ENCODE results near the gene PRRT1B.

PRRT1B gene

DNA sequence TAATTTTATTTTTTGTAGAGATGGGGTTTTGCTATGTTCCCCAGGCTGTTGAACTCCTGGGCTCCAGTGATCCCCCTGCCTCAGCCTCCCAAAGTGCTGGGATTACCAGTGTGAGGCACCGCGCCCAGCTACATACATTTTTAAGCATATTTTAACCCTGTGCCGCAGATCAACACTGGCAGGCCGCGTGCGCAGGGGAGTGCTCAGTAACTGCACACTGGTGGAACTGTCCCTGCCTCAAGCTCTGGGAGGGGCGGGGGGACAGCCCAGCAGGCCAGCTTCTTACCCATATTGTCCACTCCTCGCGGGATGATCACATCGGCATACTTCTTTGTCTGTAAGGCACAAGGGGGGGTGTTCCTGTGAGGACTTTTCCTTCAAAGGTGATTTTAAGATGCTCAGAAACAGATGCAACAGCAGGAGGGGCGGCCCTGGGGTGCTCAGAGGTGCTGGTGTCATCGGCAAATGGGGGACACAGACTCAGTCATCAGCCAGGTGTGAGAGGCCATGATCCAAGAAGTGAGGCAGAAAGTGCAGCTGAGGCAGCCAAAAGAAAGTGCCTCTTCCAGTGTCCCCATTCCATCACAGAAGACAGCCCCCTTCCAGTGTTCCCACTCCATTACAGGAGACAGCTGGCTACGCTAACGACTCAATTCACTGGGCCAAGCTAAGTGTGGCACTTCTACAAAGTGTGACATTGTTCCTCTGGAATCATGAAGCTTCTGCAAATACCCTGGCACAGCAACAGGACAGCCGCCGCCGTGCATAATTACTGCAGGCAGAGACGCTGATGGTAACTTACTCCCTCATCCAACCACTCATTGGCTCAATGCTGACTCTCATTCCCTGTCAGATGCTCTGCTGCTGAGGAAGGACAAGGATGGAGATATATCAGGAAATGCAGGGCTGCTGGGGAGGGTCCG, 19.4 kb upstream of the PRRT1B start:
- no peak overlapping the region for H3K4me3 ChIP-seq
- DNase-seq (ENCODE audit: low read depth, low spot score), result no peak
- no peak overlapping the region for H3K27ac ChIP-seq
- H3K9ac ChIP-seq (ENCODE audit: insufficient read length), result no peak overlapping the region
- H3K36me3 ChIP-seq (ENCODE audit: insufficient read depth, low read length), result peaks cover 50% of the 10 kb centered on the region
- H3K9me3 ChIP-seq (ENCODE audit: low read depth, low read length), result no peaks in the 10 kb centered on the region
- TF ChIP-seq EZH2 (IDR thresholded peaks at IDR 0.05) (no peak), FOXP2 (optimal IDR thresholded peaks at IDR 0.05; ENCODE audit: control extremely low read depth, extremely low read length, insufficient read depth) (no peak), POLR2AphosphoS5 (IDR thresholded peaks at IDR 0.05; ENCODE audit: borderline replicate concordance, low read depth, low read length) (no peak)

DNA sequence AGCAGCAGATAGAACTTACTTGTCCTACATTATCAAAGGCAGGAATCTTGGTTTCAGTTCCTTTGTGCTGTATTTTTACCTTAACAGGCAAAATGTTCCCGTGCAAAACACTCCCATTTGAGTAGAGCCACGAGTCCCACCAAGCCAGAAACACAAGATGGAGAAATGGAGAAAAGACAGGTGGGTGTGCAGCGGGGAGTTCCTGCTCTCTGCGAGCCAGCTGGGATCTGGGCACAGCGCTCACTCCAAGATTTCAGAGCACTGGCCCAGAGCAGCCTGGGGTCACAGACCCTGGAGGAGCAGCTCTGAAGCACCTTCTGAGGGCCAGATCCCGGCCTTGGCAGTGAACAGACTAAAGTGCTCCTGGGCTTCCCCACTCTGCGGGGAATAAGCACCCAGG, 17.1 kb upstream of the PRRT1B start:
- Histone ChIP-seq H3K9ac (ENCODE audit: insufficient read length) (no peak overlapping the region), H3K36me3 (ENCODE audit: insufficient read depth, low read length) (peaks cover 46% of the 10 kb centered on the region), H3K27ac (no peak overlapping the region), H3K4me3 (no peak overlapping the region), H3K9me3 (ENCODE audit: low read depth, low read length) (no peaks in the 10 kb centered on the region)
- no peak for DNase-seq (ENCODE audit: low read depth, low spot score)
- TF ChIP-seq EZH2 (IDR thresholded peaks at IDR 0.05) (no peak), FOXP2 (optimal IDR thresholded peaks at IDR 0.05; ENCODE audit: control extremely low read depth, extremely low read length, insufficient read depth) (no peak), POLR2AphosphoS5 (IDR thresholded peaks at IDR 0.05; ENCODE audit: borderline replicate concordance, low read depth, low read length) (no peak)

DNA sequence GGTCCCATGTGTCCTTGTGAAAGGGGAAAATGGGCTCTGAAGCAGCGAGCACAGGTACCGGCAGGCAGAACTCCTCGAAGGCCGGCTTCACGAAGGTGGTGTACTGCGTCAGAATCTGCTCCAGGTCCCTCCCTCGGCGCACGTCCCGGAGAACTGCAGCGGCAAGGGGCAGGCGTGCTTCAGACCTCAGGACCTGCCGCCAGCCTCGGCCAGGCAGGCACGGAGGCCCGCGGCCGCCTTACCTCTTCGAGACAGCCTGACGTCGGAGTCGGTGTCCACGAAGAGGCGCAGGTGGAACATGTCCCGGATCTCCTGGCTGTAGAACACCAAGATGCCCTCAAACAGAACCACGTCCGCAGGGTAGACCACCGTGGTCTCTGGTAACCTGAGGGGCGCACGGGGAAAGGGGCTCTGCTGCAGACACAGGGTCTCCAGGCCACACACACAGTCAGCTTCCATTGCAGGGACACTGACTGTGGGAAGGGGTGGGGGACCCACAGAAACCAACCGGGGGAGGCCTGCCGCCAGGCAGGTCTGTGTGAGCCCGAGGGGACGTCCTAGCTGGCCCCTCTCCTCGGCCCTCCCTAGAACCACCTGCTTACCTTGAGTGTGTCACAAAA, 16.3 kb upstream of the PRRT1B start:
- H3K27ac ChIP-seq, result no peak overlapping the region

GRCh38 chr9:131529597-131530545, 15.5 kb upstream of the PRRT1B start:
- H3K27ac ChIP-seq, result no peak overlapping the region
- DNase-seq (ENCODE audit: low read depth, low spot score), result no peak

More for the DNA sequence above, 16.3 kb upstream of the PRRT1B start:
- Histone ChIP-seq H3K4me3 (no peak overlapping the region), H3K36me3 (ENCODE audit: insufficient read depth, low read length) (peaks cover 42% of the 10 kb centered on the region), H3K9me3 (ENCODE audit: low read depth, low read length) (no peaks in the 10 kb centered on the region), H3K9ac (ENCODE audit: insufficient read length) (no peak overlapping the region)
- DNase-seq (ENCODE audit: low read depth, low spot score), result no peak
- TF ChIP-seq EZH2 (IDR thresholded peaks at IDR 0.05), result no peak
- TF ChIP-seq FOXP2 (optimal IDR thresholded peaks at IDR 0.05; ENCODE audit: control extremely low read depth, extremely low read length, insufficient read depth), result no peak
- TF ChIP-seq POLR2AphosphoS5 (IDR thresholded peaks at IDR 0.05; ENCODE audit: borderline replicate concordance, low read depth, low read length), result no peak

DNA sequence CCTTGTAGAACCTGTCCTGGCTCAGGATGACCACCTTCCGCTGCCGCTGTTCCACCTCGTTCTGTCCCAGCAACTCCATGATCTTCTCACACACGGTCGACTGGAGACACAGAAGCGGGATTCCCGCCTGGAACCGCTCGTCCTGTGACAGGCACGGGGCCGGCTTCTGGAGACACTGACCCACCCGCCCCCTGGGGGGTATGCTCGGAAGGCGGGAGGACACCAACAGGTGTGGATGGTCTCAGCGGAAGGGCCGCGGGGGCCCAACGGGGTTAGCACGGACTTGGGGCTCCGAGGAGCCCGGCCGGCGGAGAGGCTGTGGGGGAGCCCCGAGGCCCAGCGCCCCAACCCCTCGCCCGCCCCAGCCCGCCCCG, 14.8 kb upstream of the PRRT1B start:
- no peaks in the 10 kb centered on the region for H3K9me3 ChIP-seq (ENCODE audit: low read depth, low read length)
- TF ChIP-seq EZH2 (IDR thresholded peaks at IDR 0.05) (no peak), FOXP2 (optimal IDR thresholded peaks at IDR 0.05; ENCODE audit: control extremely low read depth, extremely low read length, insufficient read depth) (no peak), POLR2AphosphoS5 (IDR thresholded peaks at IDR 0.05; ENCODE audit: borderline replicate concordance, low read depth, low read length) (no peak)
- peaks cover 29% of the 10 kb centered on the region; the same call in 1 of the 2 replicates for H3K36me3 ChIP-seq (ENCODE audit: insufficient read depth, low read length)
- DNase-seq (ENCODE audit: low read depth, low spot score), result no peak
- H3K27ac ChIP-seq, result no peak overlapping the region
- peak overlapping the region; percentile 95 for H3K9ac ChIP-seq (ENCODE audit: insufficient read length)
- peak overlapping the region; percentile 92 for H3K4me3 ChIP-seq

More at GRCh38 chr9:131529597-131530545, 15.5 kb upstream of the PRRT1B start:
- TF ChIP-seq FOXP2 (optimal IDR thresholded peaks at IDR 0.05; ENCODE audit: control extremely low read depth, extremely low read length, insufficient read depth), result no peak
- no peak for TF ChIP-seq EZH2 (IDR thresholded peaks at IDR 0.05)
- no peak for TF ChIP-seq POLR2AphosphoS5 (IDR thresholded peaks at IDR 0.05; ENCODE audit: borderline replicate concordance, low read depth, low read length)
- Histone ChIP-seq H3K9me3 (ENCODE audit: low read depth, low read length) (no peaks in the 10 kb centered on the region), H3K9ac (ENCODE audit: insufficient read length) (peak overlapping the region; percentile 95), H3K36me3 (ENCODE audit: insufficient read depth, low read length) (peaks cover 33% of the 10 kb centered on the region; the same call in 1 of the 2 replicates), H3K4me3 (peak overlapping the region; percentile 92)

DNA sequence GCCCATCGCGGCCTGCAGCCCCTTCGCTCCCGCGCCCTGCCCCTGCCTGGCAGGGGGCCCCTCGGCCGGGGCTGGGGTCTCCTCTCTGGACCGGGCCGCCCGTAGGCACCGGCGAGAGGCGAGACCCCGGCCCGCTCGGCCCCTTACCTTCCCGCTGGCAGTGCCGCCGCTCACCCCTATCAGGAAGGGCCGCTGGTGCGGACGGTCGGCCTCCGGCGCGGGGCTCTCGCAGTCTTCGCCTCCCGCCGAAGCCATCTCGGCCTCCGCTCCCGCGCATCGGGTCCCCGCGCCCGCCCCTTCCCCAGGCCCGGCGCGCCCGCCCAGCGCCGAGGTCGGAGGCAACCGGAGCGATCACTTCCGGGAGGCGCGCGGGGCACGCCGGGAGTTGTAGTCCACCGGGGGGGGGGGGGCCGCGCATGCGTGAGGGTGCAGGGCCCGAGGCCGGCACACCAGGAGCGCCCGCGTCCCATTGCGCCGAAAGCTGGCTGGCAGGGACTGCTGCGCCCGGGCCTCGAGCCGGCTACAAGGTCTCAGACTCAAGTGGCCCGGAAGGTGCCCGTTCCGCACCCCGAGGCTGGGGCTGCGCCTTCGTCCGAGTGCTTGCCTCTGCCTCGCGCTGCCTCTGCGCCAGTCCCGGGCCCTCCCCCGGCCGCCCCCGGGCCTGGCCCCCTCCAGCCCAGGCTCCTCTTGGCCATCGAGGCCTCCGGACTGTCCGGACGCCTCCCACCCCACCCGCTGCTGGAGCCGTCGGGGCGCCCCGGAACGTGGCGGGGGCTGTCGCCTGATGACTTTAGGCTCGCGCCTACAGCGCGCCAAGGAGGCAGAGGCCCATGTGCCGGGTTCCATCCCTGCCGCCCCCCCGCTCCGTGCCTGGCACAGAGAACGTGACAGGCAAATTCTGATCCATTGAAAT, 14.1 kb upstream of the PRRT1B start, which contains the start of gene UCK1:
Gene UCK1, minus strand, starts transcription at position 344 of the 913 bp plus-strand sequence. Its CDS starts 89 bp downstream, at position 255.
- TF ChIP-seq POLR2AphosphoS5 (IDR thresholded peaks at IDR 0.05; ENCODE audit: borderline replicate concordance, low read depth, low read length) (peak; percentile 60; the same call in 1 of the 2 replicates), EZH2 (IDR thresholded peaks at IDR 0.05) (no peak)
- no peaks in the 10 kb centered on the region for H3K9me3 ChIP-seq (ENCODE audit: low read depth, low read length)
- DNase-seq (ENCODE audit: low read depth, low spot score), result no peak
- H3K36me3 ChIP-seq (ENCODE audit: insufficient read depth, low read length), result peaks cover 23% of the 10 kb centered on the region; the same call in 1 of the 2 replicates
- H3K4me3 ChIP-seq, result peak within 1 kb of the TSS; percentile 92
- peak within 1 kb of the TSS; percentile 95 for H3K9ac ChIP-seq (ENCODE audit: insufficient read length)
- no peak within 1 kb of the TSS for H3K27ac ChIP-seq

GRCh38 chr9:131534721-131535237, 10.5 kb upstream of the PRRT1B start:
- Histone ChIP-seq H3K4me3 (no peak overlapping the region), H3K27ac (no peak overlapping the region), H3K36me3 (ENCODE audit: insufficient read depth, low read length) (peaks cover 2% of the 10 kb centered on the region; the same call in 1 of the 2 replicates), H3K9ac (ENCODE audit: insufficient read length) (no peak overlapping the region), H3K9me3 (ENCODE audit: low read depth, low read length) (no peaks in the 10 kb centered on the region)
- TF ChIP-seq POLR2AphosphoS5 (IDR thresholded peaks at IDR 0.05; ENCODE audit: borderline replicate concordance, low read depth, low read length) (no peak), EZH2 (IDR thresholded peaks at IDR 0.05) (no peak), FOXP2 (optimal IDR thresholded peaks at IDR 0.05; ENCODE audit: control extremely low read depth, extremely low read length, insufficient read depth) (no peak)
- DNase-seq (ENCODE audit: low read depth, low spot score), result no peak
